Retinal pigment epithelial cell (primary cell): ENCODE results near the gene FAM43B.
A peak's percentile ranks its signal among the peaks of the same experiment; 100 is the strongest.

Source experiments
- DNase-seq: peaks from one replicate; pipeline ENCODE4 v3.0.0-alpha.2; 2010; ENCODE audit warnings: low read depth
- H3K4me3 ChIP-seq: 2 replicates; pipeline ENCODE4 v1.5.1; 2011; ENCODE audit warnings: mild to moderate bottlenecking, low read length, control low read depth, moderate library complexity
- CTCF ChIP-seq: conservative IDR thresholded peaks from 2 replicates; pipeline ENCODE4 v1.5.1; 2011; ENCODE audit warnings: low read depth, low read length, control low read depth, inconsistent platforms

Gene FAM43B

GRCh38 chr1:20521960-20522861, 30.2 kb upstream of the FAM43B start:
- DNase-seq = peak; percentile 17
- TF ChIP-seq CTCF = peak; percentile 93
- H3K4me3 ChIP-seq = no peak overlapping the region

GRCh38 chr1:20526267-20526666, 26.1 kb upstream of the FAM43B start:
- TF ChIP-seq CTCF = no peak
- no peak overlapping the region for H3K4me3 ChIP-seq
- no peak for DNase-seq

- H3K4me3 ChIP-seq = no peak overlapping the region
- no peak for DNase-seq
- TF ChIP-seq CTCF = no peak
Observed at GRCh38 chr1:20528221-20528620, 24.2 kb upstream of the FAM43B start.

- H3K4me3 ChIP-seq = no peak overlapping the region
- TF ChIP-seq CTCF = no peak
- DNase-seq = no peak
Observed at GRCh38 chr1:20530306-20530705, 22.1 kb upstream of the FAM43B start.

GRCh38 chr1:20530901-20531300, 21.5 kb upstream of the FAM43B start:
- no peak for TF ChIP-seq CTCF
- no peak for DNase-seq
- no peak overlapping the region for H3K4me3 ChIP-seq

GRCh38 chr1:20533635-20534034, 18.7 kb upstream of the FAM43B start:
- TF ChIP-seq CTCF = no peak
- no peak for DNase-seq
- no peak overlapping the region for H3K4me3 ChIP-seq
